IPS-NIHi7 (cell line): ENCODE data around the gene GJD3.
"Not testable (repeated sequence)": the region's sequence is repeated elsewhere in the genome, so short reads cannot be mapped to it uniquely, and the experiment has no call there.

Experiments
- DNase-seq: peaks from one replicate; pipeline ENCODE4 v3.0.0; 2012; ENCODE audit warnings: mixed read lengths; ENCODE audit errors: extremely low spot score

The GJD3 gene

GRCh38 chr17:40369923-40370322 is 5.4 kb upstream of the GJD3 start:
- DNase-seq: no peak

GRCh38 chr17:40367728-40368127 is 3.2 kb upstream of the GJD3 start:
- DNase-seq: not testable (repeated sequence)

- peak; percentile 14 for DNase-seq
Measured at GRCh38 chr17:40366861-40367518, 2.5 kb upstream of the GJD3 start.

DNA sequence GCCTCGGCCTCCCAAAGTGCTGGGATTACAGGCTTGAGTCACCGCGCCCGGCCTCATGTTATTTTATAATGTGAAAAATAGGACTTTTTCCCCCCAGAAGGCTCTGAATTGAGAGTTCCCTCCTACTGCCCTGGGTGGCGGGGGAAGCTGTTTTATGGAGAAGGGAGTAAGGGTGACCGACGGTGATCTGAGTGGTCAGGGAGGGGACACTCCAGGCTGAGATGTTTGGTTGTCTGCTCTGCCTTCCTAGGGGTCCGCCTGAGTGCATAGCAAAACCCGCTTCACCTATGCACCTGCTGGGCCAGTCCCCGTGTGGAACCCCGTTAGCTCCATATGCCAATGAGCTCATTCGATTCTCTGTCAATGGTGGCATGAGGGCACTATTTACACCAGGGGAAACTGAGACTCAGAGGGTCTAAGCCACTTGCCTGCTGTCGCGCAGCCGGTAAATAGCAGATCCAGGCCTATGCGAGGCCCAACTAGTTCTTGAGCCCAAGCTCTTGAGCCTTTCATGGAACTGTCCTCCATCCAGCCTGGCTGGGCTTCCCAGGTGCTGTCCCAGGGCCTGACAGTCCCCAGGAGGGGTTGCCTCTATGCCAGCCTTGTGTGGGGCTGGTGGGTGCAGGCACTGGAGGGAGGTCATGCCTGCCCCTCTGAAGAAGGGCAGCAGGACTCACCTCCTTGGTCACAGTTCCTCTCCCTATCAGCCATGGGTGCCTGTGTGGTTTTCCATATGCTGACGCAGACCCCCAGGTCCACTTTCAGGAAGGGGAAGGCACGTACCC is 1.7 kb upstream of the GJD3 start:
- no peak for DNase-seq

DNA sequence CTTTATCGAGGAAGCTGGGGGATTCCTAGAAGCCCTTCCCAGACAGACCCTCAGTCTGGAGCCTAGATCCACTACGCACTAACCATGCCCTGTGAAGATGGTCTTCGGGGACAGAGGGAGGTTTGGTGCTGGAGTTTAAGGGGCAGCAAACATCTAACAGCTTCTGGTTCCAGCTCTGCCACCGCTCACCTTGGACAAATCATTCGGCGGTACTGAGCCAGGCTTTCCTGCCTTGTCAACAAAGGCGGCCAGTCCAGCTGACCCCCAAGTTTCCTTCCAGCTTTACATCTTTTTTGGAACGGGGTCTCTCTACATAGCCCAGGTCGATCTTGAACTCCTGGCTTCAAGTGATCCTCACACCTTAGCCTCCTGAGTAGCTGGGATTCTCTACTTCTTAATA is 369 bp upstream of the GJD3 start:
- no peak for DNase-seq

- DNase-seq: peak; percentile 45
Measured at GRCh38 chr17:40363111-40363827, 1.3 kb downstream of the GJD3 start.

GRCh38 chr17:40362696-40363110 is 1.8 kb downstream of the GJD3 start:
- DNase-seq: peak; percentile 92

DNA sequence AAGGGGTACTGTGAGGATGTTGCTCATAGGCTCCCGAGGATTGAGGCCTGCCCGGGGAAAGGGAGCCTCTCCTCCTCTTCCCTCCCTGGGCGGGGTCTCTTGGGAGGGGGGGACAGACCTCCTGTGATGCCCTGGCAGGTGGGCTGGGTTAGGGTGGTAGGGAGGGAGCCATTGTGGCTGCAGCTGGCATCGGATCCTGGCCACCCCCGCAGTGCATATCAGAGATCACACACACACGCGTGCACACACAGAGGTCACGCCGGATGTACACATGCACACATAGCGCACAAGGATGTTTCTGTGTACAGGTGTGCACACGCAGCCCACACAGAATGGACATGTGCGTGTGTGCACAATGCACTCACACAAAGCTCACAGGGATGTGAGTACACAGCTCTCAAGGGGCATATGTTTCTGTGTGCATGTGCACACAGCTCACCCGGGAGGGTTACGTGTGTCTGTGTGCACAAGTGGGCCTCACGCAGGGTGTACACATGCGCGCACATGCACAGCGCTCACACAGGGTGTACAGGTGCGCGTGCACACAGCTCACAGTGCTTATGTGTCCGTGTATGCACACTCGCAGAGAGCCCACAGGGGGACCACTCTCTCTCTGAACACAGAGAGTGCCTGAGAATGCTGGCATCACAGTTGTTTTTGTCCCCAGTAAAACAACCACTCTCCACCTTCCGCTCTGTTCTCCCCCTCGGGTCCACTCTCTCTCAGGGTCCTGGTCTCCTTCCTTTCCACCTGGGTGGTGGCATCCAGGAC is 2.4 kb downstream of the GJD3 start:
- no peak for DNase-seq

GRCh38 chr17:40361063-40361924 is 3.2 kb downstream of the GJD3 start:
- DNase-seq: no peak

DNA sequence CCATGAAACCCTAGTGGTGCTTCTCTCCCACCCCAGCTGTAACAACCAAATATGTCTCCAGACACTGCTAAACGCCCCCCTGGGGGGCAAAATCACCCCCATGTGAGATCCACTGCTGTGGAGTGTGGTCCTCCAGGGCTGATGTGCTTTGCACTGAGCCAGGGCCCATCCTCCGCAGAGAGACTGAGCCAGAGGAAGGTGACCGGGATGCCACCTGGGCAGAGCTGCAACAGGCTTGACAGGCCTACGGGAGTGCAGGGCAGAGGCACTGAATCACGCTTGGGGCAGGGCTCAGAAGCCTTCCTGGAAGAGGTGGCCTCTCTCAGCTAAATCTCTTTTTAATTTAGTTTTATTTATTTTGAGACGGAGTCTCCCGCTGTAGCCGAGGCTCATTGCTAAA is 4.4 kb downstream of the GJD3 start:
- DNase-seq: no peak

DNA sequence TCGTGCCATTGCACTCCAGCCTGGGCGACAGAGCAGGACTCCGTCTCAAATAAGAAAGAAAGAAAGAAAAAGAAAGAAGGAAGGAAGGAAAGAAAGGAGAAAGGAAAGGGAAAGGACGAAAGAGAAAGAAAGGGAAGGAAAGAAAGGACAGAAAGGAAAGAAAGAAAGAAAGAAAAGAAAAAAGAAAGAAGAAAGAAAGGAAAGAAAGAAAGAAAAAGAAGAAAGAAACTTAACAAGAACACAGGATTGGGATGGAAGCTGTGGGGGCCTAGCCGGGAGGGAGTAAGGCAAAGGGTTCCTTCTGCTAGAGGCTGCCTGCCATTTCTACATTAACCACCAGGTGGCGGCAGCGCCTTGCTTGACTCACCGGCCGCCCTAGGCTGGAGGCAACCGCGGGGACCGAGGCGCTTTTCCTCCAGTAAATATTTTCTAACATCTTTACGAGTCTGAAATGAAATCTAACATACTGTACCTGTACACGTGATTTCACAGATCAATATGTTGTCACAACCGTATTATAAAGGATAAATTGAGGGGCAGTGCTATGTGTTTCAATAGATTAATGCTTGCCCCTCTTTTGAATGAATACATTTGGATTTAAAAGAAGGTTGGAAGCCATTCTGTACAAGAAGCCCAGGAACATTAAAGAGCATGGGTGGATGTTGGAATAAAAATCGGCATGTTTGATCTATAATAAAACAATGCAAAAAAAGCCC is 6.1 kb downstream of the GJD3 start:
- peak; percentile 91 for DNase-seq

DNA sequence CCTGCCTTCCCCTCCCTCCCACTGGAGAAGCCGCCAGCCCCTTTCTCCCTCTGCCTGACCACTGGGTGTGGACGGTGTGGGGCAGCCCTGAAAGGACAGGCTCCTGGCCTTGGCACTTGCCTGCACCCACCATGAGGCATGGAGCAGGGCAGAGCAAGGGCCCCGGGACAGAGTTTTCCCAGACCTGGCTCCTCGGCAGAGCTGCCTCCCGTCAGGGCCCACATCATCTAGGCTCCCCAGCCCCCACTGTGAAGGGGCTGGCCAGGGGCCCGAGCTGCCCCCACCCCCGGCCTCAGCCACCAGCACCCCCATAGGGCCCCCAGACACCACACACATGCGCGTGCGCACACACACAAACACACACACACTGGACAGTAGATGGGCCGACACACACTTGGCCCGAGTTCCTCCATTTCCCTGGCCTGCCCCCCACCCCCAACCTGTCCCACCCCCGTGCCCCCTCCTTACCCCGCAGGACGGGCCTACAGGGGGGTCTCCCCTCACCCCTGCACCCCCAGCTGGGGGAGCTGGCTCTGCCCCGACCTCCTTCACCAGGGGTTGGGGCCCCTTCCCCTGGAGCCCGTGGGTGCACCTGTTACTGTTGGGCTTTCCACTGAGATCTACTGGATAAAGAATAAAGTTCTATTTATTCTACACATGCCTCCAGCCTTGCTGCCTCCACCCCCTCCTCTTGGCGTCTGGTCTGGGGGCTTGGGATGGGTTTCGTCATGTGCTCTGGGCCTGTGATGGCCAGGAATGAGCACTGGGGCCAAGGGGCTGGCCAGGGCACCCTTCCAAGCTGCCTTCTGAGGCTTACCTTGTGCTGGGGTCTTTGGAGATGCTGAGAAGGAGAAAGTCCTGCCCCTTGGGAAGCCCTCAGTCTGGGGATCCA is 7.3 kb downstream of the GJD3 start:
- DNase-seq: no peak

DNA sequence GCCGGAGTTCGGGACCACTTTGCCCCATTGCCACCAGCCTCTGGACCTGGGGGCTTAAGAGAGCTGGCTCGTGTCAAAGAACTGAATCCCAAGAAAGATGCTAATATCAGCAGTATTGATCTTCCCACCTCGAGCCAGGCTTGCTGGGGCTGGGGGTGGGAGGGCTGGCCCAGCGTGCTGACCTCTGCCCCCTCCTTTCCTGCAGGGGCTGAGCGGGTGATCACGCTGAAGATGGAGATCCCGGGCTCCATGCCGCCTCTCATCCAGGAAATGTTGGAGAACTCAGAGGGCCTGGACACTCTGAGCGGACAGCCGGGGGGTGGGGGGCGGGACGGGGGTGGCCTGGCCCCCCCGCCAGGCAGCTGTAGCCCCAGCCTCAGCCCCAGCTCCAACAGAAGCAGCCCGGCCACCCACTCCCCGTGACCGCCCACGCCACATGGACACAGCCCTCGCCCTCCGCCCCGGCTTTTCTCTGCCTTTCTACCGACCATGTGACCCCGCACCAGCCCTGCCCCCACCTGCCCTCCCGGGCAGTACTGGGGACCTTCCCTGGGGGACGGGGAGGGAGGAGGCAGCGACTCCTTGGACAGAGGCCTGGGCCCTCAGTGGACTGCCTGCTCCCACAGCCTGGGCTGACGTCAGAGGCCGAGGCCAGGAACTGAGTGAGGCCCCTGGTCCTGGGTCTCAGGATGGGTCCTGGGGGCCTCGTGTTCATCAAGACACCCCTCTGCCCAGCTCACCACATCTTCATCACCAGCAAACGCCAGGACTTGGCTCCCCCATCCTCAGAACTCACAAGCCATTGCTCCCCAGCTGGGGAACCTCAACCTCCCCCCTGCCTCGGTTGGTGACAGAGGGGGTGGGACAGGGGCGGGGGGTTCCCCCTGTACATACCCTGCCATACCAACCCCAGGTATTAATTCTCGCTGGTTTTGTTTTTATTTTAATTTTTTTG is 8.5 kb downstream of the GJD3 start:
- no peak for DNase-seq

DNA sequence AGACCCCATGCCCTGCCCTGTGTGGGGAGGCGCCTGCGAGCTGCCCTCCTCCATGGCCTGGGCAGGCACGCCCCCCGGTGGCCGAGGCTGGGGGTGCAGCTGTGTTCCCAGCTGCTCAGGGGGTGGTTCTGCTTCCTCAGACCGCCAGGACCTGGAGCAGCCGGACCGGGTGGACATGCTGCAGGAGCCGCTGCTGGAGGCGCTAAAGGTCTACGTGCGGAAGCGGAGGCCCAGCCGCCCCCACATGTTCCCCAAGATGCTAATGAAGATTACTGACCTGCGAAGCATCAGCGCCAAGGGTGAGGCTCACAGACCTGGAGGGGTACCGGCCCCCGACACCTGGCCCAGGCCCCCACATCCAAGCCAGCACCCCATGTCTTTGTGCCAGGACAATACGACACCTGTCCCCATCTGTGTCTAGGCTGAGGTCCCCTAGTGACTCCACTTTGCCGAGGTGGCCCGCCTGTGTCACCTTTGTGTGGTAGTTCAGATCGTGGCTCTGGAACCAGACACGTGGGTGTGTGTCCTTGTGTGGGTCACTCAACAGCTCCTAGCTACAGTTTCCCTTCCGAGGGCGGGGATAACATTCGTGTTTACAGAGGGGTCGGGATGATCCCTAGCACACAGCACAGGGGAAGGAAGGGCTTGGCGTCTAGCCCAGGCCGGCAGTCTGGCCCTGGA is 9.3 kb downstream of the GJD3 start:
- peak; percentile 90 for DNase-seq

- DNase-seq: no peak
Measured at GRCh38 chr17:40354221-40355122, 10.1 kb downstream of the GJD3 start.

GRCh38 chr17:40352779-40353394 is 11.7 kb downstream of the GJD3 start:
- no peak for DNase-seq
